Lower leg skin (tissue), 4 donors: Measurements from ENCODE around the gene MYRIP. TPM values are rescaled to one million over a fixed set of nuclear protein-coding genes. Genes with fewer than 3 reads are reported as not detected.
"Not testable (repeated sequence)": the region's sequence is repeated elsewhere in the genome, so short reads cannot be mapped to it uniquely, and the experiment has no call there.

Experiments
- DNase-seq, 2 donors: peaks; one replicate each; pipeline ENCODE4 v3.0.0-alpha.2; 2019; ENCODE audit warnings: low spot score in 2 of 2
- H3K4me3 ChIP-seq: fragments of 200-600 bp; sonication (generic); 2 replicates; pipeline ENCODE4 v1.5.1; 2017; ENCODE audit warnings: mild to moderate bottlenecking, low read depth; ENCODE audit not compliant: poor library complexity, severe bottlenecking
- POLR2A ChIP-seq, 2 donors: fragments of 450-650 bp; IDR thresholded peaks; one replicate each; pipeline ENCODE4 v1.6.1; 2016 to 2017; ENCODE audit warnings: antibody characterized with exemption in 2 of 2, mild to moderate bottlenecking in 1 of 2, moderate library complexity in 1 of 2
- WGBS, 2 donors: methylation state at CpG; one replicate each; pipeline ENCODE4 v1.1.5; 2018; 5-methylcytosine and 5-hydroxymethylcytosine counted together
- intact Hi-C: fragments of 100-400 bp; cut with DNase I; formaldehyde crosslinking; loops from one replicate; pipeline ENCODE4 v1.15.0; 2023; ENCODE audit warnings: low total_unique reads
- total RNA-seq, 4 donors: library from RNA; depleted of rRNA; stranded (reverse); fragments of >200 nt; gene quantifications; one replicate each; pipeline ENCODE4 v1.1.0, GENCODE V29; 2016
- TF ChIP-seq, protein P1 (sequence below), 3 donors: fragments of 450-650 bp; IDR thresholded peaks; one replicate each; pipeline ENCODE4 v1.5.1; 2016; ENCODE audit warnings: antibody characterized with exemption in 3 of 3, mild to moderate bottlenecking in 3 of 3, moderate library complexity in 2 of 3

Gene MYRIP
- total RNA-seq, 4 donors from 2014 or later: 1.2 to 2.9 (median 1.5) TPM

DNA sequence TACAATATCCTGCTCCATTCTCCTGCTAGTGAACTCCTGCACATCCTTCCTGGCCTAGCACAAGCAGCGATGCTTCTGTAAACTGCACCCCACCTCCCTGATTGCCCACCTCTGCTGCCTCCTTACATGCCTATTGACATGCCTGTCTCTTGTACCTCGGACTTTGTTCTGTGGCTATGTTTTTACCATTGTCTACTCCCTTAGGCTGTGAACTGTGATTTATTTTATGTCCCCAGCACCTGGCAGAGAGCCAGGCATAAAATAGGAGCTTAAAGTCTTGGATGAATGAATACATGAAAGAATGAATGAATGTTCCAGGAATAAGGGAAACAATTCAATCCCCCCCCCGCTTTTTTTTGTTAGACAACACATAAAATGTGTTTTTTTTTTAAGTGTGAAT is 210.0 kb downstream of the MYRIP start:
- TF ChIP-seq POLR2A (IDR thresholded peaks at IDR 0.05): no peak
- TF ChIP-seq, protein P1, sequence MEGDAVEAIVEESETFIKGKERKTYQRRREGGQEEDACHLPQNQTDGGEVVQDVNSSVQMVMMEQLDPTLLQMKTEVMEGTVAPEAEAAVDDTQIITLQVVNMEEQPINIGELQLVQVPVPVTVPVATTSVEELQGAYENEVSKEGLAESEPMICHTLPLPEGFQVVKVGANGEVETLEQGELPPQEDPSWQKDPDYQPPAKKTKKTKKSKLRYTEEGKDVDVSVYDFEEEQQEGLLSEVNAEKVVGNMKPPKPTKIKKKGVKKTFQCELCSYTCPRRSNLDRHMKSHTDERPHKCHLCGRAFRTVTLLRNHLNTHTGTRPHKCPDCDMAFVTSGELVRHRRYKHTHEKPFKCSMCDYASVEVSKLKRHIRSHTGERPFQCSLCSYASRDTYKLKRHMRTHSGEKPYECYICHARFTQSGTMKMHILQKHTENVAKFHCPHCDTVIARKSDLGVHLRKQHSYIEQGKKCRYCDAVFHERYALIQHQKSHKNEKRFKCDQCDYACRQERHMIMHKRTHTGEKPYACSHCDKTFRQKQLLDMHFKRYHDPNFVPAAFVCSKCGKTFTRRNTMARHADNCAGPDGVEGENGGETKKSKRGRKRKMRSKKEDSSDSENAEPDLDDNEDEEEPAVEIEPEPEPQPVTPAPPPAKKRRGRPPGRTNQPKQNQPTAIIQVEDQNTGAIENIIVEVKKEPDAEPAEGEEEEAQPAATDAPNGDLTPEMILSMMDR (IDR thresholded peaks at IDR 0.05): no peak
- no peak for DNase-seq
- H3K4me3 ChIP-seq: no peak overlapping the region
- 81 to 82% methylated on average over 3 of the region's 3 CpGs for WGBS, 2 donors
- intact Hi-C loops: no loop called here

DNA sequence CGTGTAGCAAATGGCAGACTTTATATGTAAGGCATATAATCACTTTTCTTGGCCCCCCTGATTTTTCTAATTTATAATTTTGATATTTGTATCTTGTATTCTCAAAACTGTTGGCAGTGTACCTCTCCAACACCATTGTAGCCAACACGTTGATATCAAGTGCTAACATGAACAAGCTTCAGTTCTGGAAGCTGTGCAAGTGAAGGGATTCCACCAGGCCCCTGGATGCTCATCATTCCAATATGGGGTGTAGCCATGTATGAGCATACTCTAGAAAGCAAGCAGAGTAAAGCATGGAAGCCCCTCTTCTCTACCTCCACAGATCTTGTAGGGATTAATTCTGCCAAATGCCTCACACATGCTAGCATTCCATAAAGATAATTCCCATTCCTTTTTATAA is 211.3 kb downstream of the MYRIP start:
- TF ChIP-seq POLR2A (IDR thresholded peaks at IDR 0.05): no peak
- TF ChIP-seq, protein P1 (IDR thresholded peaks at IDR 0.05): no peak
- WGBS, 2 donors: 46 to 61% methylated on average over 2 of the region's 2 CpGs
- no peak for DNase-seq
- no peak overlapping the region for H3K4me3 ChIP-seq
- intact Hi-C loops: no loop called here

DNA sequence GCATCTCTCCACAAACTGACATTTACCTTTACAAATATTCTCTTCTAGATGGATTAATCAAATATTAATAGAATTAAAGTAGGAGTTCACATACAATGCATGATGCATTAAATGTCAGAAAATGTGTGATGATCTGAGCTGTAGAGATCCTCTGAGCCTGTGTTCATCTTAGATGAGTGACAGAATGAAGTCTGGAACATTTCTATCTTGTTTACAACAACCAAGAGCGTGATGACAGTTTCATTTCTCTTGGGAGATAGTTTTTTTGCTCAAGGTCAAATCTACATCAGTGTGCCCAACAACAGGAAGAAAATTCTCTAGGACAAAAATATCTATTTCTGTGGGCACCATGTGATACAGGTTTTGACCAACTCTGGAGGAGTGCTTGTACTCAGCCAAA is 211.9 kb downstream of the MYRIP start:
- TF ChIP-seq, protein P1 (IDR thresholded peaks at IDR 0.05): no peak
- no peak for TF ChIP-seq POLR2A (IDR thresholded peaks at IDR 0.05)
- intact Hi-C loops: no loop called here
- no peak overlapping the region for H3K4me3 ChIP-seq
- 65 to 68% methylated on average over 1 of the region's 1 CpG for WGBS, 2 donors
- no peak for DNase-seq

DNA sequence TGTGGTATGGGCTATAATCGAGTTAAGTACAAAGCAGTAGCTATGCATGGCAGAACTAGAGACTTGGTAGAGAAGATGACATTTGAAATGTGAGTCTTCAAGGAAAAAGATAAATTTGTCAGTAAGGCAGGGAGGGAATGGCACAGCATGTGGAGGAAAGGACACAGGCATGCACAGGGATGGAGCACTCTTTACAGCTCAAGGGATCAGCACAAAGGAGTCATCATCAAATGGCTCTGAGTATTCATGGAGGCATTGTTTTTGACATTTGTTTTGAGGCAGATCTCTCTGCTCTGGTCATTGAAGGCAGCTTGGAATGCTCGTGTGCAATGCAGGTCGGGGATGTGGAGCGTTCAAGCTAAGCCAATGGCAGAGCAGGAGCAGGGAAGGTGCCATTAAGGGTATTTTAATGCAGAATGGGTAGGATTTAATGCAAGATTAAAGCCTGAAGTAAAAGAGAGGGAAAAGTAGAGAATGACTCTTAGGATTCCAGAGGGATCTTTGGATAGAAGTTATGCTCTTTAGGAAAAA is 213.0 kb downstream of the MYRIP start:
- WGBS, 2 donors: 75 to 82% methylated on average over 4 of the region's 4 CpGs
- intact Hi-C loops: no loop called here
- DNase-seq: no peak
- H3K4me3 ChIP-seq: no peak overlapping the region
- TF ChIP-seq POLR2A (IDR thresholded peaks at IDR 0.05): no peak

DNA sequence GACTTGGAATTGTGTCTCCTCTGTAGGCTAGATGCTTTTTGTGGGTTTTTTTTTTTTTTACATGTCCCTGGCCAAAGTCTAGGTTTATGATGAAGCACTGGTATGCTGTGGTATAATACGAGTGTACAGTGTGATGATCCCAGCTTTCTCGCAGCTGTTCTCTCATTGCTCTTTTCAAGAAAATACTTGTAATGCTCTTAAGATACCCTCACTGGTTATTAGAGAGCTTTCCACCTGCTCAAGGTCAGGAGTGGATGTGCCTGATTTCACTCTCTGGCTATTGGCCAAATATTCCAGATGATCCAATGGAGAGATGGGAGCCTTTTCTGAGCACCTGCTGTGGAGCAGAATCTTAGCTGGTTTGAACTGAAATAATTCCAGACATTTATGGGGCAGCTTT is 215.1 kb downstream of the MYRIP start:
- DNase-seq: no peak
- TF ChIP-seq POLR2A (IDR thresholded peaks at IDR 0.05): no peak
- TF ChIP-seq, protein P1 (IDR thresholded peaks at IDR 0.05): no peak
- WGBS, 2 donors: 87% methylated on average over 2 of the region's 2 CpGs
- no peak overlapping the region for H3K4me3 ChIP-seq
- intact Hi-C loops: loop anchor here (2.0 kb wide), 1 partner anchor 26 kb away; no protein-coding TSS in a partner anchor

DNA sequence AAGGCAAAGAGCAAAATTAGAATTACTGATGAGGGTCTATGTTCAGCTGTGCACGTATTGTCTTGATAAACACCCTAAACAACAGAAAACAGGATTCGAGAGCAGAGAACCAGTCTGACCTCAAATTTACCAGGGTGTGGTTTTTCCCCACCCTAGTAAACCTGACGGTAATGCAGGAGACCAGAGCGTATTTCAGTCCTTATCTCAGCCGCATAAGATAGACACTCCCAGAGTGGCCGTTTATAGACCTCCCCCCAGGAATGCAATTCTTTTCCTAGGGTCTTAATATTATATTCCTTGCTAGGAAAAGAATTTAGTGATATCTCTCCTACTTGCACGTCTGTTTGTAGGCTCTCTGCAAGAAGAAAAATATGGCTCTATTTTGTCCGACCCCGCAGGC is 216.5 kb downstream of the MYRIP start:
- intact Hi-C loops: loop anchor here (2.0 kb wide), 1 partner anchor 25 kb away; no protein-coding TSS in a partner anchor
- not testable (repeated sequence) for DNase-seq, H3K4me3 ChIP-seq
- 90 to 92% methylated on average over 9 of the region's 9 CpGs for WGBS, 2 donors

DNA sequence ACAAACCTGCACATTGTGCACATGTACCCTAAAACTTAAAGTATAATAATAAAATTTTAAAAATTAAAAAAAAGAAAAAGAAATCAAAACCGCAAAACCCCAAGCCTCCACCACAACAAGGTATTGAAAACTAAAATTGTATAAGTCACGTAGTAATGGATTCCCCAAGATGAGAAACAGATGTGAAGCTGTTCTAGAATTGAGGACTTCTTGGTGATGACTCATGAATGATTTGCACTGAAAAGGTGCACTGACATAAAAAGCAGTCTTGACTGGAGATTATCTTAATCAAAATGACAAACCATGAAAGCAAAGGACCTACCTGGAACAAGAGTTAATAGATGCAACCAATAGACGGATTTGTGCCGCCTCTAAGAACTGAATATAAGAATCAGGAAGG is 225.8 kb downstream of the MYRIP start:
- TF ChIP-seq, protein P1 (IDR thresholded peaks at IDR 0.05): no peak
- TF ChIP-seq POLR2A (IDR thresholded peaks at IDR 0.05): no peak
- WGBS, 2 donors: 79 to 85% methylated on average over 4 of the region's 4 CpGs
- DNase-seq: no peak
- H3K4me3 ChIP-seq: no peak overlapping the region
- intact Hi-C loops: no loop called here
